HG03108 (cell line): Measurements from ENCODE around the gene PLA2G2D.
"Not testable (repeated sequence)": the region's sequence is repeated elsewhere in the genome, so short reads cannot be mapped to it uniquely, and the experiment has no call there.

ENCODE experiments used
- ATAC-seq: cut with Tn5 transposase; IDR thresholded peaks from one replicate; pipeline ENCODE4 v1.9.1; 2021; ENCODE audit warnings: moderate library complexity; ENCODE audit not compliant: unreplicated experiment

PLA2G2D gene

DNA sequence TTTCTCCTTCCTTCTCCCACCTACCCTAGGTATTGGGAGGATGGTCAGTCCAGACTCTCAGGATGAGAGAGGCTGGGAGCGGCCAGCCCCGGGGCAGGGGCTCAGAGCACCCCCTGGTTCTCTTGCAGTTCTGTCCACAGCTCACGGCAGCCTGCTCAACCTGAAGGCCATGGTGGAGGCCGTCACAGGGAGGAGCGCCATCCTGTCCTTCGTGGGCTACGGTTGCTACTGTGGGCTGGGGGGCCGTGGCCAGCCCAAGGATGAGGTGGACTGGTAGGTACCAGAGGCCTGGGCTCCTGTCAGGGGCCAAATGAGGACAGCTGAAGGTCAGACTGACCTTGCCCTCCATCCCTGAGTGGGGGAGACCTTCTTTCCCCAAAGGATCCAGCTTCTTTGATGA is 24.0 kb upstream of the PLA2G2D start:
- no peak for ATAC-seq

- ATAC-seq, result no peak
These were observed 22.8 kb upstream of the PLA2G2D start for GRCh38 chr1:20142001-20142710.

DNA sequence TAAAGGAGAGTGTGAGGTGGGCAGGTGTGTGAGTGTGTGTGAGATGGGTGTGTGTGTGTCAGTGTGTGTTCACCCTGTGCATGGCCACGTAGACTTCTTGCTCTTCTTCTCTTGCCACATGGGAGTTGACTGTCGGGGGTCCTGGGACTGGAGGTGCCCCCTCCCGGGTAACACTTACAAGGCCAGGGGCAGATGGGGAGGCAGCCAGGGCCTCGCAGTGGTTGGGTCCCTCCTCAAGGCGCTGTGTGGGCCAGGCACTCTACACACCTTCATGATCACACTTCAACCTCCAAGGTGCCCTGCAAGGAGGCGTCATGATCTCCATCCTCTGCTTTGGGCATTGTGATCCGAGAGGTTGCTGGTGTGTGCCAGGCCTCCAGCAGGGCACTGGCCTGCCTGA is 22.1 kb upstream of the PLA2G2D start:
- ATAC-seq, result no peak

- no peak for ATAC-seq
These were observed 21.7 kb upstream of the PLA2G2D start for GRCh38 chr1:20141001-20141400.

- ATAC-seq, result no peak
These were observed 20.7 kb upstream of the PLA2G2D start for GRCh38 chr1:20139776-20140612.

DNA sequence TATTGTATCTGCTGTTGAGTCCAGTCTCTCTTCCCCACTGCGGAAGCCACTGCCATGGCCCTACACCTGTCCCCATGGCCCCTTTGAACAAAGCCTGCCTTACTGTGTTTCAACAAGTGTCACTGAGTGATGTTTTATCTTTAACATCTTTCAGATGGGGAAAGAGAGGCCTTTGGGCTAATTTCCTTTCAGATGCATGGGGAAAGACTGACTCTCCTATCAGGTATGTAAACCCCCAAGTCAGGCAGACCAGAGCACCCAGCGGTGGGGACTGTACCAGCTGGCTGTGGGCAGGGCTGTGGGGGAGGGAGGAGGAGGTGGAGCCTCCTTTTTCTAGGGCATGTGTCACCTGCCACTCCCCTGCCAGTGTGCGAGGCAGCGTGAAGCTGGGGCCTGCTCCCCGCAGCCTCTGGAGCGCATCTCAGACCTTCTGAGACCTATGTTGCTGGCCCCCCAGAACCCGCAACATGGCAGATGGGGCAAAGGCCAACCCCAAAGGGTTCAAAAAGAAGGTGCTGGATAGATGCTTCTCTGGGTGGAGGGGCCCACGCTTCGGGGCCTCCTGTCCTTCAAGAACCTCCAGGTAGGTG is 19.7 kb upstream of the PLA2G2D start, which contains the start of gene PLA2G2F:
PLA2G2F (plus strand) TSS at position 363 of the 590 bp plus-strand sequence; CDS start at position 468, 105 bp downstream.
- no peak for ATAC-seq

- ATAC-seq, result no peak
These were observed 19.0 kb upstream of the PLA2G2D start for GRCh38 chr1:20138346-20138745.

- no peak for ATAC-seq
These were observed 18.3 kb upstream of the PLA2G2D start for GRCh38 chr1:20137604-20138003.

GRCh38 chr1:20137055-20137454 is 17.7 kb upstream of the PLA2G2D start:
- no peak for ATAC-seq

GRCh38 chr1:20136249-20136648 is 16.9 kb upstream of the PLA2G2D start:
- no peak for ATAC-seq

DNA sequence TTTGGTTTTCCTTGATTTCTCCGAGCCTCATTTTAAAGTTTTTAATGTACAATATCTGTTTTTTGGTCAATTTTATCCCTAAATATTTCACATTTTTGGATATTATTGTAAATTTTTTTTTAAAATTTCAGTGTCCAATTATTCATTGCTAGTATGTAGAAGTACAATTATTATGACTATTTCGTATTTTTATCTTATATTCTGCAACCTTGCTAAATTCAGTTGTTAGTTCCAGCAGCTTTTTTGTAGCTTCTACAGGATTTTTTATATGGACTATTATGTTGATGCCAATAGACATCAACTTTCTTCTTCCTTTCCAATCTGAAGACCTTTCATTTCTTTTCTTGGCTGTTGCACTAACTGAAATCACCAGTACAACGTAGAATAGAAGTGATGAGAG is 15.7 kb upstream of the PLA2G2D start:
- ATAC-seq, result no peak

DNA sequence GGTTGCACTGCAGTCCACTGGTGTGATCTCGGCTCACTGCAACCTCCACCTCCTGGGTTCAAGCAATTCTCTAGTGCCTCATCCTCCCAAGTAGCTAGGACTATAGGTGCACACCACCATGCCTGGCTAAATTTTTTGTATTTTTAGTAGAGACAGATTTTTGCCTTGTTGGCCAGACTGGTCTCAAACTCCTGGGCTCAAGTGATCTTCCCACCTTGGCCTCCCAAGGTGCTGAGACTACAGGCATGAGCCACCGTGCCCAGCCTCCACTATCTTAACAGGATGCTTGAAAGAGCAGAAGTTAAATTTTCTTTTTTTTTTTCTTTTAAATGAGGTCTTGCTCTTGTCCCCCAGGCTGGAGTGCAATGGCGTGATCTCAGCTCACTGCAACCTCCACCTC is 11.2 kb upstream of the PLA2G2D start:
- ATAC-seq, result not testable (repeated sequence)

GRCh38 chr1:20126806-20127440 is 7.6 kb upstream of the PLA2G2D start:
- ATAC-seq, result no peak

DNA sequence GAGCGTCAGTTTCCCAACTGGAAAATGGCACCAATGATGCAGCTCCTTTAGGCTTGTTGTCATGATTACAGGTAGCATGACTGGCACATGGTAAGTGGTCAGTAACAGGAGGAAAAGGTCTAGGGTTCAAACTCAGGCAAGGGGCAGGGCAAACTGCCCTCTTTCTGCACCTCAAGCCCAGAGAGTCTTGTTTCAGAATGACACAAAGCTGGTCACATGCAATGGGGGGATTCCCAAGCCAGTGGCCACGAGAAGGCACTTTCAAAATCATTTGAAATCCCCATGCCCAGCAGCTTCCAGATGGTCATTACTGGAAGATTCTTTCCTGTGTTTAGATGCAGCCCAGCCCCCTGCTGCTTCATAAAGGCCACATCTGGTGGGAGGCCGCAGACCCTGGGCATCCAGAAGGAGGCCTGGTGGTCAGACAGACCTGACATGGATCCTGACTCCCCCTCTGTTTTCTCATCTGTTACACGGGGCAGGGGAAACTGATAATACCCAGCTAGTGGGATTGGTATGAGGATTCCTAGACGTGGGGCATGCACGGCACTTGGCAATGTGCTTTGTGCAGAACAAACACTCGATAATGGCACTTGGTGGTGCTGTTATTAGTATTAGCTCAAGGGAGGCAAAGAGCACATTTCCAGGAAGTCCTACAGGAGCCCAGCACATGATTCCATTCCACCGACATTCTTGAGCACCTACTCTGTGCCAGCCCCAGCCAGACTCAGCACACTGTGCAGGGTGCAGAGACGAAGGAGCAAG is 6.9 kb upstream of the PLA2G2D start:
- peak; percentile 45 for ATAC-seq

GRCh38 chr1:20125100-20125499 is 5.8 kb upstream of the PLA2G2D start:
- no peak for ATAC-seq

DNA sequence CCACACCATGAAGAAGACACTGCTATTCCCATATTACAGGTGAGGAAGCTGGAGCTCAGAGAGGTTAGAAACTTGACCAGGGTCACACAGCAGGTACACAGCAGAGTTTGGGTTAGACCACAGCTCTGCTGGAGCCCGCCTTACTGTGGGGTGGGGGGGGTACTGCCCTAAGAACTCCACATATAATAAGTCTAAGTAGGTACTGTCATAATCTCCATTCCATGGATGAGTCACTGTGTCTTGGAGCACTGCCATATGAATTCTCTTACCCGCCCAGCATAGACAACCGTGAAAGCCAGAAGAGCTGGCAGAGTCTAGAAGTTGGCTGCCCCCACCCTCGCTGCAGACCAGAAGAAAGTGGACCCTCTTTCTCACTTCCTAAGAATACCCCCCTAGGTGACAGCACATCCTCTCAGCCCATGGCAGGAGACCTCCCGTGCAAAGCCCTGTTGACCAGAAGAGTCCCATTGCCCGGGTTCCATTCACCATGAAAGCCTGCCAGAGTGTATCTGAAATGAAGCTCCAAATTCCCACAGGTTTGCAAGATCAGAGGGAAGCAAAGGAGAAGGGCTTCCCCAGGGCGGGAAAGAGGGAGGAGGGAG is 5.2 kb upstream of the PLA2G2D start:
- ATAC-seq, result no peak

DNA sequence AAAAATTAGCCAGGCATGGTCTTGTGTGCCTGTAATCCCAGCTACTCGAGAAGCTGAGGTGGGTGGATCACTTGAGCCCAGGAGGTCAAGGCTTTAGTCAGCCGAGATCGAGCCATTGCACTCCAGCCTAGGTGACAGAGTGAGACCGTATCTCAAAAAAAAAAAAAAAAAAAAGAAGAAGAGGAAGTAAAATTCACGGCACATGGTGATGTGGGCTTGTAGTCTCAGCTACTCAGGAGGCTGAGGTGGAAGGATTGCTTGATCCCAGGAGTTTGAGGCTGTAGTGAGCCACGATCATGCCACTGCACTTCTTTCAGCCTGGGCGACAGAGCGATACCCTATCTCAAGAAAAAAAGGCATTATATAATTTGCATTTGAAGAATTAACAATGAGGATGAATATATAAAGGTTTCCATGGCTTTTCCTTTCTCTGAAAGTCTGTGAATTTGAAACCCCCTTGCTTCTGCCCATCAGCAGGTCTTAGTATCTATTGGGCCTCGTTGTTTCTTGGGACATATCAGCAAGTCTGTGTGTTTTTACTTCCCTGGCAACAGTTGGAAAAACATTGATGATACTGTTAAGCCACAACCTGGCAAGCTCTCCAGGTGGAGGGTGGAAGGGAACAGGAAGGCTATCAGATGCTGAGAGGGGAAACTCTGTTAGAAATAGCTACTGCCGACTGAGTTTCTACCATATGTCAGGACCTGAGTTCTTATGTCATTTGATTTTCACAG is 4.6 kb upstream of the PLA2G2D start:
- no peak for ATAC-seq

GRCh38 chr1:20120796-20121195 is 1.5 kb upstream of the PLA2G2D start:
- ATAC-seq, result no peak

DNA sequence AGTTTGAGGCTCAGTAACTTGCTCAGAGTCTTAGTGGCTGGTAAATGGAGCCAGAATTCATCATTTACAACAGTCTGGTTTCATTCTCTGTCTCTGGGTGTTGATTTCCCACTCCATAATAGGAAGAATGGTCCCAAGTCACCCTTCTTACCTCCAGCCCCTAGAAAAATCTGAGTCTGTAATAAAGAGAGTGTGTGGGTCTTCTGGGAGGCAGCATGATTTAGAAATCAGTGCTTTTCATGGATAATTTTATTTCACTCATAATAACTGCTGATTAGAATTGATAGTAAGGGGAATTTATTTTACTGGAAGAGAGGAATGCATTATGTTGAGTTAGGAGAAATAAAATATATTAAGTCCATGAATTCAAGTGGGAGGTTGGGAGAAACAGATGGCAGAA is 2.1 kb downstream of the PLA2G2D start:
- ATAC-seq, result no peak

DNA sequence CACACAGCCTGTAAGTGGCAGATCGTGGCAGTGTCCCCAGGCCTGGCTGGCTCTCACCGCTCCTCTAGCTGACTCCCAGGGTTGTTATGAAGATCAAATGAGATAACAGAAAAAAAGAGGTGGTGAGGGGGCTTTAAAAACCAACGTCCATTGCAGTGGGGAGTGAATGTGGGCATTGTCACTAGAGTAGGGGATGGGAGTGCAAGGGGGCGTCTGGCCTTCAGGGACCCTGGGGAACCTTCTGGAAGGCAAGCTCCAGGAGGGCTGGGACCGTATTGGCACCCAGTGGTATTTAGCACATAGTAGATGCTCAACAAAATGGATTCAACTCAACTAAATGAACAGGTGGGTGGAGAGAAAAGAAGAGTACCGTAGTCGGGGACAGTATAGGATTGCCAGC is 3.4 kb downstream of the PLA2G2D start:
- ATAC-seq, result no peak
